IPS-11a (cell line): ENCODE data around the gene NANOG.
"Not testable (repeated sequence)": the region's sequence is repeated elsewhere in the genome, so short reads cannot be mapped to it uniquely, and the experiment has no call there.

Experiments
- H3K4me3 ChIP-seq: one replicate; pipeline ENCODE4 v1.5.1; 2013; ENCODE audit warnings: low read depth, low read length, control low read depth

Gene NANOG

GRCh38 chr12:7788884-7789528, at the start of gene NANOG:
Gene NANOG, plus strand, starts transcription at chr12:7789402. Its CDS starts 213 bp downstream, at chr12:7789615.
- peak within 1 kb of the TSS; percentile 76 for H3K4me3 ChIP-seq

DNA sequence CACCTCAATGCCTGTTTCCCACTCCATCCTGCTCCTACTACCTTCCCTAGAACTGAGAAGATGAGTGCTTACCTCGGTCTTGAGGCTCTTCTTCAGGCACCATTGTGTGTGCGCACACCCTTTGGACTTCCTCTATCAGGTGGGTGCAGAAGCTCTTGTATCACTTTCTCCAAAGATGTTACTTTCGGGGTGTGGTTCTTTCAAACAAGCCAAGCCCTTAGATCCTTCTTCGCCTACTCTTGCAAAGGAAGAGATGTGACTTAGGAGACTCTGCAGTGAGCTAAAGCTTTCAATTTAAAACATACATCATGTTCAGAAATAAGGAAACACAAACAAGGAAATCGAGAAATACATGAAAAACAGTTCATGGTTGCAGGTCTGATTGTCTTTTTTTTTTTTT, 42.0 kb upstream of the NANOG start, which contains the start of gene CLEC4C:
CLEC4C (minus strand) TSS at position 130 of the 400 bp plus-strand sequence; CDS start at position 103, 27 bp downstream.
- H3K4me3 ChIP-seq: no peak within 1 kb of the TSS

DNA sequence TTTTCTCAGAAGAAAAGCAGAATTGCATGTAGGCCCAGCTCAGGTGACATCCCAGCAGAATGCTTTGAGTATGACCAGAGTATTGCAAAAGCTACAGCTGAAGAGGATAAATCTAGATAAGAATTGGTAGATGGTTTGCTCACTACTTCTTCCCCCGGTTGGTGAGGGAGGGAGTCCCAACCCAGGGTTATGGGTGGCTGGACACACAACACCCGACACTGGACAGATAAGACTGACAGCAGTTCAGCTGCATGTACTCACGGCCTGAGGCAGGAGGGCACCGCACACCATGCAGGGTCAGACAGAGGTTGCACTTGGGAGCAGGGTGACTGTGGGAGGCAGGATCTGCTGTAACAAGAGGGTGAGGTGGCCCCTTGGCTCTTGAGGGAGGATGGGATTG, 40.4 kb upstream of the NANOG start:
- H3K4me3 ChIP-seq: no peak overlapping the region

DNA sequence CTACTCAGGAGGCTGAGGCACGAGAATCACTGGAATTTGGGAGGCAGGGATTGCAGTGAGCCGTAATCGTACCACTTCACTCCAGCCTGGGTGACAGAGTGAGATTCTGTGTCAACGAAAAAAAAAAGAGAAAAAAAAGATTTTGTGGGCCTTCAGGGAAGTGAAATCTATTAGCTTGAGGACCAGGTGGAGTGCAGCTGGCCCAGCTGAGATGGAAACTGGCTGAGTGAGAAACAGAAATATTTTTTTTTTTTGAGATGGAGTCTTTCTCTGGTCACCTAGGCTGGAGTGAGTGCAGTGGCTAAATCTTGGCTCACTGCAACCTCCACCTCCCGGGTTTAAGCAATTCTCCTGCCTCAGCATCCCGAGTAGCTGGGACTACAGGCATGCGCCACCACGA, 39.8 kb upstream of the NANOG start:
- H3K4me3 ChIP-seq: no peak overlapping the region

DNA sequence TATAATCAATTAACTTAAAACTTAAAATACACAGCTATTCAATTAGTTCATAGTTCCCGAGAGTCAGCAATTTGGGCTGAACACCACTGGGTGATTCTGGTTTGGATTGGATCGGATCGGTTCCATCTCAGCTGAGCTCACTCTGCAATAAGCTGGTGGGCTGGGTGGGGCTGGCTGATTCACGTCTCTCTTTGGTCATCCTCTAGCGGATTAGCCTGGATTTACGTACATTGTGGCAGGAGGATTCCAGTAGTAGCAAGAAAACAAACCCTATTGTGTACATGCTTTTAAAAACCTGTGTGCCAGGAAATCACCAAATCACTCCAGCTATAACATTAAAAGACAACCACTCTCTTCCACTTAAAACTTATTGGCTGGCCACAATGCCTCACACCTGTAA, 38.9 kb upstream of the NANOG start:
- H3K4me3 ChIP-seq: no peak overlapping the region

GRCh38 chr12:7751394-7751793, 37.8 kb upstream of the NANOG start:
- no peak overlapping the region for H3K4me3 ChIP-seq

- H3K4me3 ChIP-seq: not testable (repeated sequence)
Measured at GRCh38 chr12:7751941-7752922, 37.0 kb upstream of the NANOG start.

DNA sequence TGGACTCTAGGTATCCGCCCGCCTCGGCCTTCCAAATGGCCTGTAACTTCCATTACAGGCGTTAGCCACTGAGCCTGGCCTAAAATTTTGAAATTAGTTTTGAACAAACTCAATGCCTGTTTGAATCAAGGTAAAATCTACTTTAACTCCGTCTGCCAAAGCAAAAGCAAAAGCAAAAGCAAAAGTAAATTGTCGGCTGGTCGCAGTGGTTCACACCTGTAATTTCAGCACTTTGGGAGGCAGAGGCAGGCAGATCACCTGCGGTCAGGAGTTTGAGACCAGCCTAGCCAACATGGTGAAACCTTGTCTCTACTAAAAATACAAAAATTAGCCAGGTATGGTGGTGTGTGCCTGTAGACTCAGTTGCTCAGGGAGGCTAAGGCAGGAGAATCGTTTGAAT, 33.5 kb upstream of the NANOG start:
- not testable (repeated sequence) for H3K4me3 ChIP-seq

DNA sequence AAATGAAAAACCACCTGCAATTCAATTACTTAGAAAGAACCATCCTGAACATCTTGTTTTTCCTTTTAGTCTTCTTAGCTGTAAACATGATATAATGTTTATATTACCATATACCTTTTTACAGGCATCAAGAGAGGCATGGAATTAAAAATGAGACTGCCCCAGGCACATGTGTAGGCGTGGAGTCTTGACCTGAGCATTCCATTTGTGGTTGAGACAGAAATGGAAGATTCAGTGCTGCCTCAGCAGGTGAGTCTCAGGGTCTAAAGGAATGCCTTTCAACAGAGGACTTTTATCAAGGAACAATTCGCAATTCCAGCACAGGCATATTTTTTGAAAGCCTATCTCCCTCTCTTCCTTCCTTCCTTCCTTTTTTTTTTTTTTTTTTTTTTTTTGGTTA, 32.2 kb upstream of the NANOG start:
- H3K4me3 ChIP-seq: no peak overlapping the region

- no peak overlapping the region for H3K4me3 ChIP-seq
Measured at GRCh38 chr12:7758766-7759140, 30.4 kb upstream of the NANOG start.

GRCh38 chr12:7769999-7770398, 19.2 kb upstream of the NANOG start:
- no peak overlapping the region for H3K4me3 ChIP-seq

- H3K4me3 ChIP-seq: no peak overlapping the region
Measured at GRCh38 chr12:7781274-7781673, 7.9 kb upstream of the NANOG start.

DNA sequence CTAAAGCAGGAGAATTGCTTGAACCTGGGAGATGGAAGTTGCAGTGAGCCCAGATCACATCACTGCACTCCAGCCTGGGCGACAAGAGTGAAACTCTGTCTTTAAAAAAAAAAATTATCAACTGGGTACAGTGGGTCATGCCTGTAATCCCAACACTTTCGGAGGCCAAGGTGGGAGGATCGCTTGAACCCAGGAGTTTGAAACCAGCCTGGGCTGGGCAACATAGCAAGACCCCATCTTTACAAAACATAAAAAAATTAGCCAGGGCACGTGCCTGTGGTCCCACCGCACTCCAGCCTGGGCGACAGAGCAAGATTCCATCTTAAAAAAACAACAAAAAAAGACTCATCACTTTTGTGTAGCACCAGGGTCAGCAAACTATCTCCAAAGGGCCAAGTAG, 7.1 kb upstream of the NANOG start:
- H3K4me3 ChIP-seq: no peak overlapping the region

DNA sequence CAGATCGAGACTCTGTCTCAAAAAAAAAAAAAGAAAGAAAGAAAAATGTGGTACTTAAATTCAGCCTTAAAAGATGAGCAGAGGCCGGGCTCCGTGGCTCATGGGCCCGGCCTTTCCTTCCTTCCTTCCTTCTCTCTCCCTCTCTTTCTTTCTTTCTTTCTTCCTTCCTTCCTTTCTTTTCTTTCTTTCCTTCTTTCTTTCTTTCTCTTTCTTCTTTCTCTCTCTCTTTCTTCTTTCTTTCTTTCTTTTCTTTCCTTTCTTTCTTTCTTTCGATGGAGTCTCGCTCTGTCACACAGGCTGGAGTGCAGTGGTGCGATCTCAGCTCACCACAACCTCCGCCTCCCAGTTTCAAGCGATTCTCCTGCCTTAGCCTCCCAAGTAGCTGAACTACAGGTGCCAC, 5.8 kb upstream of the NANOG start:
- H3K4me3 ChIP-seq: not testable (repeated sequence)

DNA sequence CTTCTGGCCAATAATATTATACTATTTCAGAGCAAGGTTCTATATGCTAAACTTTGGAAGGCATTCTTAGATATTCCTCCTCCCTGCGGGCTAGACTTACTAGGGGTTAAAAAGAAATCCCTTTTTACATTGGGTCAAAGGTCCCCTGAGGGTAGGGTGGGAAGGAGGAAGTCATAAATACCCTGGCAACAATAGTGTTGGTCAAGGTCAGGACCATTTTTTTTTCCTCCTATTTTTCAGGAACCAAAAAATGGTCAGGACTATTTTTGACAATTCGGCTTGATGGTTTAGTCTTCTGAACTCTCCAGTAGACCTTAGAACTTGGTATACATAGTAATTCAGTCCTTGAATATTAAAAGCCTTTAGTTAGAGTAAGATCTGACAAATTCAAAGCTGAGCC, 4.5 kb upstream of the NANOG start:
- no peak overlapping the region for H3K4me3 ChIP-seq

DNA sequence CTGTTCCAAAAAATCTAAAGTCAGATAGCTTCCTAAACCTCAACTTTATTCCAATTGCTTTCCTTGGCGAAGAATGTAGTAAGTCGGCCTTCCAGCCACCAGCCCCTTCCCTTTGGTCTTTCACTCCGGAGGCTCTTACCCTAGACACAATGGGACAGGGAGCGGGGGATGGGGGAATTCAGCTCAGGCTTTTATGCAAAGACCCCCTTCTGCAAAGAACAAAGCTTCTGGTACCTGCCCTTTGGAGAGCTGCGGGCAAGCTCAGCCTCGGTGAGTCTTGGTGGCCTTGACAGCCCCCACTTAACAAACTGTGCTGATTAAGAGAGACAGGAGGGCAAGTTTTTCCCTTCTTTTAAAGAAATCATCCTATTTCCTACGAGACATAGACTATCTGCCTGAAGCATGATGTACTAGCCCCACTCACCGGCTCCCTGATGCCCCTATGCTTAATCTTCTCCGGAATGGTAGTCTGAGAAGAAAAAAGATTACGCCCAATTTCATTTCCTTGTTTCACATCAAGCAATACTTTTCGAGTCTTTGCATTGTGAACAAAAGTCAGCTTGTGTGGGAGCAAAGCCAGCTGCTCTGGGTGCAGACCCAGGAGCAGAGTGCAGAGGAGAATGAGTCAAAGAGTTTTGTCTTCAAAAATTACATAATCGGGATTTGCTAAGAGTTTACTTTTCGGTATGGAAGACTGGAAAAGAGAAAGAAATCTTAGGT, 1.5 kb upstream of the NANOG start:
- no peak overlapping the region for H3K4me3 ChIP-seq

- no peak overlapping the region for H3K4me3 ChIP-seq
Measured at GRCh38 chr12:7788294-7788660, 925 bp upstream of the NANOG start.

DNA sequence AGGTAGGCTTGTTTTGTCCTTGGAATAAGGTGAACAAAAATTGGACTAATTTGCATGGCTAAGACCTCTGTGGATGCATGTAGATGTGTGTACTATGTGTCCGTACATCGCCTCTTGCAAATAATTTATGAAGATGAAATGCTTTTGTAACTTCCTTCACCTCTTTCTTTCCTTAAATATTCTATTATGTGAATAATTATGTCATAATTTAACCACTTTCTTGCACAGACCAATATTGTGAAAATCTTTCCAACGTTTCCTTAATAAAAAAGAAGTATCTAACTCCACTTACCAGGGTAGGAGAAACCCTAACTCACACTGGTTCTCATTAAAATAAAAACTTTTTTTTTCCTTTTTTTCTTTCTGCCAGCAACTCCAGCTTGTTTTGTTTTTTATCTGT, 4.0 kb downstream of the NANOG start:
- H3K4me3 ChIP-seq: no peak overlapping the region

DNA sequence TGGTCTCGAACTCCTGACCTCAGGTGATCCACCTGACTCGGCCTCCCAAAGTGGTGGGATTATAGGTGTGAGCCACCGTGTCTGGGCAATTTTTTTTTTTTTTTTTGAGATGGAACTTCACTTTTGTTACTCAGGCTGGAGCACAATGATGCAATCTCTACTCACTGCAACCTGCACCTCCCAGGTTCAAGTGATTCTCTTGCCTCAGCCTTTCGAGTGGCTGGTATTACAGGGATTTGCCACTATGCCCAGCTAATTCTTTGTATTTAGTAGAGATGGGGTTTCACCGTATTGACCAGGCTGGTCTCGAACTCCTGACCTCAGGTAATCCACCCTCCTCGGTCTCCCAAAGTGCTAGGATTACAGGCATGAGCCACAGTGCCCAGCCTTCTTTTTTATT, 8.1 kb downstream of the NANOG start:
- not testable (repeated sequence) for H3K4me3 ChIP-seq

- H3K4me3 ChIP-seq: no peak overlapping the region
Measured at GRCh38 chr12:7797698-7798398, 8.6 kb downstream of the NANOG start.

DNA sequence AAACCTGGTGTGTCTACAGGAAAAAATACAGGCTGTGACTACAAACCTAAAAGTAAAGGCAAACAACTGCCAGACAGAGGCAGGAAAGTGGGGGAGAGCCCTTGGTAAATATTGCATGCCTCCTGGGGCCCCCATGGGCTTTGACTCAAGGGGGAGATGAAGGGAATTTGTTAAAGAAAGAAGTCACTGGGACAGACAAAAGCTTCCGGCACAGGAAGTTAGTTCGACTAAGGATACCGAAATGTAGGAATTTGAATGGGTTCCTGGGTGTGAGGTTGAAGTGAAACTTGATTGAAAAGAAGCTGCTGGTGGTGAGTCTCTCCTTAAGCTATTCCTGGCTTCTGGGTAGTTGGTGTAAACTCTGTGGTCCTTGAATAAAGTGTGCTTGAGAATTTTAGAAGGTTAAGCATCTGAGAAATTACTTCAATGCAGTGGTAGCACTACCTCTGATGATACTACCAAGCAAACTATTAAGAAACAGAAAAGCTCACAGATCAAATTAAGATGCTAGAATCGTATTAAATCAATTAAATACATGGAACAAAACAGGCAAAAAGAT, 9.6 kb downstream of the NANOG start:
- H3K4me3 ChIP-seq: not testable (repeated sequence)
